HG03432 (cell line): Measurements from ENCODE around the gene KREMEN1.

Experiments
- ATAC-seq: cut with Tn5 transposase; IDR thresholded peaks from one replicate; pipeline ENCODE4 v1.9.1; 2021; ENCODE audit warnings: mild to moderate bottlenecking, moderate library complexity; ENCODE audit not compliant: unreplicated experiment

Gene KREMEN1

GRCh38 chr22:29126670-29127395 is 54.0 kb downstream of the KREMEN1 start:
- no peak for ATAC-seq

GRCh38 chr22:29128891-29129807 is 56.3 kb downstream of the KREMEN1 start:
- no peak for ATAC-seq

- ATAC-seq, result no peak
Observed at GRCh38 chr22:29129808-29130140, 56.9 kb downstream of the KREMEN1 start.

- no peak for ATAC-seq
Observed at GRCh38 chr22:29130476-29130875, 57.6 kb downstream of the KREMEN1 start.

GRCh38 chr22:29133603-29134133 is 60.8 kb downstream of the KREMEN1 start:
- ATAC-seq, result no peak

- no peak for ATAC-seq
Observed at GRCh38 chr22:29134448-29134847, 61.6 kb downstream of the KREMEN1 start.

- no peak for ATAC-seq
Observed at GRCh38 chr22:29136782-29137700, 64.2 kb downstream of the KREMEN1 start.

GRCh38 chr22:29138556-29139305 is 65.9 kb downstream of the KREMEN1 start:
- no peak for ATAC-seq

GRCh38 chr22:29139965-29140782 is 67.3 kb downstream of the KREMEN1 start:
- no peak for ATAC-seq

- ATAC-seq, result no peak
Observed at GRCh38 chr22:29141078-29141688, 68.3 kb downstream of the KREMEN1 start.

- no peak for ATAC-seq
Observed at GRCh38 chr22:29142116-29142515, 69.3 kb downstream of the KREMEN1 start.

GRCh38 chr22:29143941-29144785 is 71.3 kb downstream of the KREMEN1 start:
- ATAC-seq, result no peak

- ATAC-seq, result no peak
Observed at GRCh38 chr22:29144786-29145160, 71.9 kb downstream of the KREMEN1 start.

- ATAC-seq, result no peak
Observed at GRCh38 chr22:29145321-29146072, 72.7 kb downstream of the KREMEN1 start.

- ATAC-seq, result no peak
Observed at GRCh38 chr22:29146091-29146560, 73.3 kb downstream of the KREMEN1 start.

- ATAC-seq, result no peak
Observed at GRCh38 chr22:29146771-29147170, 73.9 kb downstream of the KREMEN1 start.

- ATAC-seq, result no peak
Observed at GRCh38 chr22:29147331-29147899, 74.6 kb downstream of the KREMEN1 start.
